Kidney tubule cell (primary cell): ENCODE results near the gene PERP.
"Not testable (repeated sequence)": the region's sequence is repeated elsewhere in the genome, so short reads cannot be mapped to it uniquely, and the experiment has no call there.

Experiments used
- DNase-seq: peaks from one replicate; pipeline ENCODE4 v3.0.0-alpha.2; 2018; ENCODE audit warnings: low spot score

The PERP gene

GRCh38 chr6:138105446-138105845, 1.8 kb downstream of the PERP start:
- DNase-seq: peak; percentile 49

GRCh38 chr6:138104618-138105213, 2.5 kb downstream of the PERP start:
- no peak for DNase-seq

GRCh38 chr6:138103871-138104270, 3.3 kb downstream of the PERP start:
- no peak for DNase-seq

GRCh38 chr6:138101946-138102731, 5.1 kb downstream of the PERP start:
- DNase-seq: no peak

- DNase-seq: peak; percentile 70
Observed at GRCh38 chr6:138099832-138100231, 7.4 kb downstream of the PERP start.

GRCh38 chr6:138098306-138098705, 8.9 kb downstream of the PERP start:
- no peak for DNase-seq

GRCh38 chr6:138094260-138094659, 13.0 kb downstream of the PERP start:
- no peak for DNase-seq

- DNase-seq: no peak
Observed at GRCh38 chr6:138093632-138094031, 13.6 kb downstream of the PERP start.

- DNase-seq: no peak
Observed at GRCh38 chr6:138092686-138093085, 14.5 kb downstream of the PERP start.

- DNase-seq: no peak
Observed at GRCh38 chr6:138089325-138089724, 17.9 kb downstream of the PERP start.

GRCh38 chr6:138088326-138088762, 18.9 kb downstream of the PERP start:
- peak; percentile 74 for DNase-seq

GRCh38 chr6:138087593-138088325, 19.5 kb downstream of the PERP start:
- peak; percentile 33 for DNase-seq

- DNase-seq: peak; percentile 71
Observed at GRCh38 chr6:138086573-138087196, 20.5 kb downstream of the PERP start.

GRCh38 chr6:138085839-138086222, 21.4 kb downstream of the PERP start:
- no peak for DNase-seq

- DNase-seq: no peak
Observed at GRCh38 chr6:138084904-138085838, 22.0 kb downstream of the PERP start.

GRCh38 chr6:138082232-138082631, 25.0 kb downstream of the PERP start:
- DNase-seq: no peak

GRCh38 chr6:138079556-138079955, 27.7 kb downstream of the PERP start:
- DNase-seq: not testable (repeated sequence)

- no peak for DNase-seq
Observed at GRCh38 chr6:138078491-138078890, 28.7 kb downstream of the PERP start.

- DNase-seq: no peak
Observed at GRCh38 chr6:138073264-138073663, 34.0 kb downstream of the PERP start.

- no peak for DNase-seq
Observed at GRCh38 chr6:138063726-138064125, 43.5 kb downstream of the PERP start.

- DNase-seq: no peak
Observed at GRCh38 chr6:138054982-138055381, 52.2 kb downstream of the PERP start.
